Lower leg skin (tissue), 4 donors: Measurements from ENCODE around the gene RNF207. TPM values are rescaled to one million over a fixed set of nuclear protein-coding genes. Genes with fewer than 3 reads are reported as not detected.

ENCODE experiments used
- DNase-seq, 2 donors: peaks; one replicate each; pipeline ENCODE4 v3.0.0-alpha.2; 2019; ENCODE audit warnings: low spot score in 2 of 2
- H3K4me3 ChIP-seq: fragments of 200-600 bp; sonication (generic); 2 replicates; pipeline ENCODE4 v1.5.1; 2017; ENCODE audit warnings: mild to moderate bottlenecking, low read depth; ENCODE audit not compliant: poor library complexity, severe bottlenecking
- CTCF ChIP-seq, 3 donors: fragments of 450-650 bp; IDR thresholded peaks; one replicate each; pipeline ENCODE4 v1.5.1; 2016; ENCODE audit warnings: antibody characterized with exemption in 3 of 3, mild to moderate bottlenecking in 3 of 3, moderate library complexity in 2 of 3
- POLR2A ChIP-seq, 2 donors: fragments of 450-650 bp; IDR thresholded peaks; one replicate each; pipeline ENCODE4 v1.6.1; 2016 to 2017; ENCODE audit warnings: antibody characterized with exemption in 2 of 2, mild to moderate bottlenecking in 1 of 2, moderate library complexity in 1 of 2
- WGBS, 2 donors: methylation state at CpG; one replicate each; pipeline ENCODE4 v1.1.5; 2018; 5-methylcytosine and 5-hydroxymethylcytosine counted together
- intact Hi-C: fragments of 100-400 bp; cut with DNase I; formaldehyde crosslinking; loops from one replicate; pipeline ENCODE4 v1.15.0; 2023; ENCODE audit warnings: low total_unique reads
- total RNA-seq, 4 donors: library from RNA; depleted of rRNA; stranded (reverse); fragments of >200 nt; gene quantifications; one replicate each; pipeline ENCODE4 v1.1.0, GENCODE V29; 2016

Gene RNF207
- total RNA-seq, 4 donors from 2014 or later: 5.0 to 10.4 (median 7.7) TPM

- DNase-seq: no peak
- intact Hi-C loops: loop anchor here (10.0 kb wide), 1 partner anchor 66 kb away; no protein-coding TSS in a partner anchor
- no peak overlapping the region for H3K4me3 ChIP-seq
- no peak for TF ChIP-seq POLR2A (IDR thresholded peaks at IDR 0.05)
- no peak for TF ChIP-seq CTCF (IDR thresholded peaks at IDR 0.05)
- 6% methylated on average over 31 to 33 of the region's 36 CpGs for WGBS, 2 donors
These were observed 25.1 kb upstream of the RNF207 start for GRCh38 chr1:6180707-6181311.

- H3K4me3 ChIP-seq: no peak overlapping the region
- intact Hi-C loops: loop anchor here (10.0 kb wide), 1 partner anchor 67 kb away; no protein-coding TSS in a partner anchor
- WGBS, 2 donors: 16 to 20% methylated on average over 9 to 10 of the region's 10 CpGs
- DNase-seq: no peak
- TF ChIP-seq CTCF (IDR thresholded peaks at IDR 0.05) (no peak), POLR2A (IDR thresholded peaks at IDR 0.05) (no peak)
These were observed 24.6 kb upstream of the RNF207 start for GRCh38 chr1:6181347-6181770.

GRCh38 chr1:6183520-6183989 lies 22.4 kb upstream of the RNF207 start:
- no peak for DNase-seq
- WGBS, 2 donors: 55 to 67% methylated on average over 6 of the region's 6 CpGs
- no peak overlapping the region for H3K4me3 ChIP-seq
- TF ChIP-seq CTCF (IDR thresholded peaks at IDR 0.05) (no peak), POLR2A (IDR thresholded peaks at IDR 0.05) (no peak)
- intact Hi-C loops: loop anchor here (10.0 kb wide), 1 partner anchor 69 kb away; no protein-coding TSS in a partner anchor

GRCh38 chr1:6184083-6184783 lies 21.7 kb upstream of the RNF207 start:
- WGBS, 2 donors: 79 to 80% methylated on average over 13 of the region's 13 CpGs
- no peak overlapping the region for H3K4me3 ChIP-seq
- no peak for DNase-seq
- intact Hi-C loops: loop anchor here (10.0 kb wide), 1 partner anchor 69 kb away; no protein-coding TSS in a partner anchor
- TF ChIP-seq CTCF (IDR thresholded peaks at IDR 0.05) (no peak), POLR2A (IDR thresholded peaks at IDR 0.05) (no peak)

GRCh38 chr1:6185151-6185550 lies 20.8 kb upstream of the RNF207 start:
- intact Hi-C loops: loop anchor here (10.0 kb wide), 1 partner anchor 70 kb away; no protein-coding TSS in a partner anchor
- no peak for DNase-seq
- H3K4me3 ChIP-seq: no peak overlapping the region
- WGBS, 2 donors: 48 to 56% methylated on average over 3 of the region's 3 CpGs
- TF ChIP-seq POLR2A (IDR thresholded peaks at IDR 0.05) (no peak), CTCF (IDR thresholded peaks at IDR 0.05) (no peak)
